K562 (cell line): Measurements from ENCODE around the gene ECPAS. TPM values are rescaled to one million over a fixed set of nuclear protein-coding genes. Genes with fewer than 3 reads are reported as not detected.

ENCODE experiments used
- ATAC-seq: fragments of 200-7000 bp; cut with Tn5 transposase; 3 replicates; pipeline ENCODE4 v1.9.1; 2020; ENCODE audit warnings: moderate library complexity
- BruUV-seq: library from RNA; stranded (reverse); fragments of 400-500 nt; replicated peaks from 2 replicates; lab custom pipeline; 2021; lab: Mats Ljungman, UMichigan
- CTCF ChIA-PET: fragments of 300-600 bp; formaldehyde crosslinking; extraction: SDS; loops from one replicate; lab custom pipeline; 2021; ENCODE audit warnings: low intra/inter-chr PET ratio; lab: Yijun Ruan, JAX
- POLR2A ChIA-PET: fragments of 300-600, 350-650 bp; sonication (Branson Sonifier 250); formaldehyde crosslinking; extraction: SDS; loops from one replicate; lab custom pipeline; 2021; ENCODE audit warnings: antibody characterized with exemption, inconsistent platforms; lab: Yijun Ruan, JAX
- DNase-seq, 4 experiments: peaks; one replicate each; pipeline versions ENCODE4 v3.0.0 to v3.0.0-alpha.2; 2011 to 2018; ENCODE audit warnings: low spot score in 3 of 4, mixed read lengths in 3 of 4; ENCODE audit errors: extremely low read depth in 1 of 4
- FAIRE-seq: peaks from 2 replicates; lab custom pipeline; 2011; peaks lifted over from hg19 to GRCh38; lab: Jason Lieb, UNC
- H2AFZ ChIP-seq: 2 replicates; pipeline ENCODE4 v1.6.0; 2011; ENCODE audit warnings: low read depth, low read length, control low read depth, inconsistent platforms
- H3K27ac ChIP-seq: fragments of 200-600 bp; 3 replicates; pipeline ENCODE4 v1.8.0; 2011; ENCODE audit warnings: low read depth, mild to moderate bottlenecking, control low read depth, inconsistent platforms, low read length, moderate library complexity, mixed read lengths; ENCODE audit errors: extremely low read depth
- H3K27me3 ChIP-seq, 2 experiments: fragments of 300-600 bp in 1 of 2; 2 replicates in 1 of 2; 3 replicates in 1 of 2; pipeline versions ENCODE4 v1.6.0 to v1.8.0; 2011; ENCODE audit warnings: inconsistent platforms in 2 of 2, low read length in 2 of 2, mild to moderate bottlenecking in 1 of 2, mixed read lengths in 1 of 2, moderate library complexity in 1 of 2; ENCODE audit not compliant: control insufficient read depth in 2 of 2, insufficient read depth in 2 of 2
- H3K36me3 ChIP-seq: fragments of 300-600 bp; 3 replicates; pipeline ENCODE4 v1.8.0; 2011; ENCODE audit warnings: mild to moderate bottlenecking, low read length, inconsistent platforms; ENCODE audit not compliant: control insufficient read depth, insufficient read depth
- H3K4me1 ChIP-seq, 2 experiments: fragments of 200-600 bp in 1 of 2; replicated peaks in 1 of 2; 2 replicates in 1 of 2; 3 replicates in 1 of 2; pipeline versions ENCODE4 v1.5.1 to v1.8.0; 2011; ENCODE audit warnings: inconsistent platforms in 2 of 2, low read length in 2 of 2, mild to moderate bottlenecking in 1 of 2, mixed read lengths in 1 of 2, moderate library complexity in 1 of 2; ENCODE audit not compliant: control insufficient read depth in 2 of 2, insufficient read depth in 2 of 2
- H3K4me2 ChIP-seq: 2 replicates; pipeline ENCODE4 v1.6.1; 2011; ENCODE audit warnings: low read length, control low read depth, inconsistent platforms, mixed read lengths; ENCODE audit not compliant: insufficient read depth
- H3K4me3 ChIP-seq: fragments of 200-600 bp; sonication (generic), shearing (Covaris generic); 2 replicates; pipeline ENCODE4 v1.5.1; 2016; ENCODE audit warnings: control low read depth, inconsistent platforms
- H3K79me2 ChIP-seq: fragments of 200-600 bp; 3 replicates; pipeline ENCODE4 v1.8.0; 2011; ENCODE audit warnings: low read length, inconsistent platforms; ENCODE audit not compliant: control insufficient read depth, insufficient read depth
- H3K9ac ChIP-seq, 2 experiments: 2 replicates each; pipeline versions ENCODE4 v1.6.0 to v1.6.1; 2011; ENCODE audit warnings: low read depth in 2 of 2, low read length in 2 of 2, control low read depth in 1 of 2, inconsistent platforms in 1 of 2, mild to moderate bottlenecking in 1 of 2, mixed read lengths in 1 of 2; ENCODE audit not compliant: insufficient read depth in 1 of 2
- H3K9me1 ChIP-seq: one replicate; pipeline ENCODE4 v1.6.0; 2011; ENCODE audit warnings: inconsistent platforms, mild to moderate bottlenecking, low read length, moderate library complexity; ENCODE audit not compliant: control insufficient read depth, insufficient read depth
- H3K9me3 ChIP-seq: replicated peaks from 2 replicates; pipeline ENCODE4 v1.5.1; 2011; ENCODE audit warnings: low read depth, low read length, inconsistent platforms; ENCODE audit not compliant: control insufficient read depth, insufficient read depth
- H4K20me1 ChIP-seq: replicated peaks from 2 replicates; pipeline ENCODE4 v1.6.1; 2011; ENCODE audit warnings: low read length, inconsistent platforms, mixed read lengths; ENCODE audit not compliant: control insufficient read depth, insufficient read depth
- BCLAF1 ChIP-seq, 2 experiments: fragments of 450-650 bp in 1 of 2; IDR thresholded peaks; 2 replicates each; pipeline ENCODE4 v1.6.1; 2011 to 2017; ENCODE audit warnings: low read depth in 2 of 2, antibody characterized with exemption in 1 of 2, borderline replicate concordance in 1 of 2, low read length in 1 of 2, mild to moderate bottlenecking in 1 of 2, mixed read lengths in 1 of 2; ENCODE audit not compliant: control insufficient read depth in 1 of 2
- CBX8 ChIP-seq: fragments of 200-600 bp; sonication (generic); IDR thresholded peaks from 2 replicates; pipeline ENCODE4 v1.6.1; 2012; ENCODE audit warnings: borderline replicate concordance, mixed run types, low read depth, mild to moderate bottlenecking, moderate library complexity, mixed read lengths, low read length, control low read depth, inconsistent platforms; ENCODE audit not compliant: poor library complexity, severe bottlenecking; ENCODE audit errors: extremely low read depth
- GMEB1 ChIP-seq: fragments of 250-450 bp; sonication (Bioruptor Pico); IDR thresholded peaks from 2 replicates; pipeline ENCODE4 v1.4.0; 2020; ENCODE audit warnings: mild to moderate bottlenecking
- MBD2 ChIP-seq: sonication (generic); IDR thresholded peaks from 2 replicates; pipeline ENCODE4 v1.6.1; 2016; ENCODE audit warnings: low read depth, borderline replicate concordance
- OTX1 ChIP-seq: fragments of 450-650 bp; formaldehyde crosslinking; IDR thresholded peaks from 2 replicates; pipeline ENCODE4 v1.4.0; 2022; ENCODE audit warnings: mild to moderate bottlenecking
- PHF21A ChIP-seq: fragments of 450-650 bp; IDR thresholded peaks from 2 replicates; pipeline ENCODE4 v1.6.1; 2017; ENCODE audit warnings: low read depth, borderline replicate concordance
- RBFOX2 ChIP-seq: fragments of 200-400 bp; formaldehyde crosslinking; IDR thresholded peaks from 2 replicates; pipeline ENCODE4 v1.6.1; 2017; ENCODE audit warnings: low read depth, mild to moderate bottlenecking, low read length, moderate library complexity
- SMAD4 ChIP-seq: fragments of 250-450 bp; sonication (Bioruptor Pico); conservative IDR thresholded peaks from 2 replicates; pipeline ENCODE4 v1.8.0; 2021; ENCODE audit warnings: inconsistent platforms, mild to moderate bottlenecking, moderate library complexity
- YBX1 ChIP-seq: fragments of 450-650 bp; IDR thresholded peaks from 2 replicates; pipeline ENCODE4 v1.7.1; 2016; ENCODE audit warnings: mild to moderate bottlenecking
- ZBTB34 ChIP-seq: fragments of 250-450 bp; sonication (Bioruptor Pico); IDR thresholded peaks from 2 replicates; pipeline ENCODE4 v1.8.0; 2021; ENCODE audit warnings: mild to moderate bottlenecking, moderate library complexity
- ZNF609 ChIP-seq: sonication (generic); formaldehyde crosslinking; IDR thresholded peaks from 2 replicates; pipeline ENCODE4 v1.8.1; 2023; ENCODE audit warnings: missing genetic modification reagents, mild to moderate bottlenecking, borderline replicate concordance
- in situ Hi-C: fragments of 300-500 bp; cut with MboI; formaldehyde crosslinking; loops from 4 replicates; pipeline ENCODE4 v1.15.0; 2018; ENCODE audit warnings: inconsistent platforms, mixed read lengths
- intact Hi-C: fragments of 100-400 bp; cut with micrococcal nuclease; formaldehyde crosslinking; loops from 2 replicates; pipeline ENCODE4 v1.14.2; 2022
- polyA plus RNA-seq, 8 experiments: library from polyadenylated mRNA; depleted of rRNA in 4 of 8; stranded (reverse) in 5 of 8; unstranded in 3 of 8; fragments of >200 nt; fragmentation: Nextera tagmentation in 2 of 8; fragmentation: Illumina TruSeq in 1 of 8; extraction: Ambion mirVana in 2 of 8; extraction: Trizol in 1 of 8; gene quantifications; 2 replicates each; pipeline versions ENCODE4 v1.2.1 to v1.2.3, GENCODE V29; 2011 to 2014; ENCODE audit warnings: inconsistent platforms in 1 of 8, missing spikeins in 1 of 8
- total RNA-seq, 7 experiments: library from RNA; depleted of rRNA in 6 of 7; stranded (reverse); fragments of >200 nt in 6 of 7; fragmentation: Illumina TruSeq in 2 of 7; extraction: Trizol in 2 of 7; gene quantifications; 2 replicates each; pipeline versions ENCODE4 v1.2.1 to v1.2.3, GENCODE V29; 2011 to 2021; ENCODE audit warnings: low replicate concordance in 1 of 7

The ECPAS gene
- total and polyA plus RNA-seq, 9 of the 15 experiments (the other 6 are each of a cell fraction or from before 2014, with no cell fraction given) = 14.5 to 90.9 (median 75.7) TPM

- BruUV-seq = no TSS peak
- no peak for ATAC-seq
- Histone ChIP-seq H3K4me1 (no peaks in the 10 kb centered on the region), H3K9me1 (no peaks in the 10 kb centered on the region), H3K9me3 (no peaks in the 10 kb centered on the region), H3K27ac (no peak overlapping the region), H3K4me3 (no peak overlapping the region), H3K9ac (no peak overlapping the region), H3K79me2 (no peaks in the 10 kb centered on the region), H4K20me1 (no peaks in the 10 kb centered on the region), H2AFZ (no peak overlapping the region), H3K27me3 (peaks cover 0 to 10% of the 10 kb centered on the region in 2 experiments; a peak in 1 of 5 replicates), H3K4me2 (no peak overlapping the region), H3K36me3 (no peaks in the 10 kb centered on the region)
- in situ Hi-C loops (no loop called here), intact Hi-C loops (no loop called here)
- no peak for FAIRE-seq
- CTCF ChIA-PET = no interaction called here
- POLR2A ChIA-PET = interaction anchor here (0.9 to 2.4 kb wide), 2 partner anchors 11 to 255 kb away, joined by 3 to 6 read pairs; no protein-coding TSS in a partner anchor
- no peak for DNase-seq
- TF ChIP-seq YBX1 = no peak
- TF ChIP-seq OTX1 (CRISPR knock-in tag) = no peak
- TF ChIP-seq GMEB1 (CRISPR knock-in tag) = no peak
- TF ChIP-seq MBD2 = no peak
- no peak for TF ChIP-seq ZBTB34 (CRISPR knock-in tag)
- no peak for TF ChIP-seq PHF21A
- no peak for TF ChIP-seq CBX8
- no peak for TF ChIP-seq BCLAF1 (IDR thresholded peaks at IDR 0.05; ENCODE audit: borderline replicate concordance in 1 of 2, control insufficient read depth in 1 of 2, low read depth in 2 of 2, low read length in 1 of 2)
- TF ChIP-seq RBFOX2 = no peak
- TF ChIP-seq ZNF609 (CRISPR knock-in tag) = no peak
- TF ChIP-seq SMAD4 (CRISPR knock-in tag) = no peak
These were observed 30.8 kb upstream of the ECPAS start for GRCh38 chr9:111514967-111515366.
